SH-SY5Y (cell line): ENCODE results near the gene RBMS1.

Source experiments
- GATA2 ChIP-seq: IDR thresholded peaks from 2 replicates; pipeline ENCODE4 v1.6.1; 2011; ENCODE audit warnings: mild to moderate bottlenecking, low read depth, low read length
- GATA3 ChIP-seq: IDR thresholded peaks from 2 replicates; pipeline ENCODE4 v1.6.1; 2011; ENCODE audit warnings: low read depth, mild to moderate bottlenecking, low read length, moderate library complexity

DNA sequence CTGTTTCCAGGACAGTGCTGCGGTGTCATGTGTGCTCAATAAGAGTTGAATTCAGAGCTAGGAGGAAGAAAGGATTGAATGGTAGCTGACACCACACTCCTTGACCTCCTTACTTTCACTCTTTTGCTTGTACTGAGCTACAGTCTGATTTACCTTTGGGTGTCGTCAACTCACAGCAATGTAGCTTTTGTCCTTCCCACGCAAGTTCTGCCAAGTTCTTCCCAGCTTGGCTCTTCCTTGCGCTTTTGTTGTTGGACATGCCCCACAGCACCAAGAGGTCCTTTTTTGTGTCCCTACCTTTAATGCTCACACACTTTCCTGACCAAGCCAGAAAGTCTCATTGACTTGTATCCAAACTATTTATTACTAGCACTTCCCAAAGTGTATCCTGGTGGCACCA lies 255.2 kb downstream of the RBMS1 start:
- TF ChIP-seq GATA2 (no peak), GATA3 (no peak)
